H9 (cell line): ENCODE measurements around the gene WDR5. TPM values are rescaled to one million over a fixed set of nuclear protein-coding genes. Genes with fewer than 3 reads are reported as not detected.

Source experiments
- DNase-seq: peaks from one replicate; pipeline ENCODE4 v3.0.0-alpha.2; 2017
- H2AFZ ChIP-seq: one replicate; pipeline ENCODE4 v1.6.1; 2013; ENCODE audit warnings: mild to moderate bottlenecking, low read length, control low read depth, moderate library complexity
- H2AK5ac ChIP-seq: 2 replicates; pipeline ENCODE4 v1.6.1; 2013; ENCODE audit warnings: low read length, control low read depth, mixed read lengths; ENCODE audit not compliant: insufficient read length
- H2BK120ac ChIP-seq: one replicate; pipeline ENCODE4 v1.6.1; 2013; ENCODE audit warnings: low read depth, mild to moderate bottlenecking, low read length, control low read depth, inconsistent platforms; ENCODE audit not compliant: poor library complexity, severe bottlenecking
- H2BK12ac ChIP-seq: 2 replicates; pipeline ENCODE4 v1.6.1; 2013; ENCODE audit warnings: low read length, control low read depth, mixed read lengths, low read depth; ENCODE audit not compliant: insufficient read length
- H2BK15ac ChIP-seq: 2 replicates; pipeline ENCODE4 v1.6.1; 2013; ENCODE audit warnings: low read depth, low read length, control low read depth
- H2BK20ac ChIP-seq: one replicate; pipeline ENCODE4 v1.6.1; 2013; ENCODE audit warnings: low read depth, mild to moderate bottlenecking, low read length, control low read depth, inconsistent platforms; ENCODE audit not compliant: poor library complexity, severe bottlenecking
- H2BK5ac ChIP-seq: 2 replicates; pipeline ENCODE4 v1.6.1; 2013; ENCODE audit warnings: low read length, control low read depth, mixed read lengths; ENCODE audit not compliant: insufficient read length
- H3K14ac ChIP-seq: 2 replicates; pipeline ENCODE4 v1.6.1; 2013; ENCODE audit warnings: low read length, control low read depth; ENCODE audit not compliant: insufficient read depth
- H3K18ac ChIP-seq: 2 replicates; pipeline ENCODE4 v1.6.1; 2013; ENCODE audit warnings: low read depth, mild to moderate bottlenecking, mixed read lengths, low read length, control low read depth; ENCODE audit not compliant: insufficient read length
- H3K23ac ChIP-seq: 2 replicates; pipeline ENCODE4 v1.6.1; 2013; ENCODE audit warnings: low read length, control low read depth, mixed read lengths, low read depth; ENCODE audit not compliant: insufficient read length
- H3K23me2 ChIP-seq: 2 replicates; pipeline ENCODE4 v1.6.1; 2013; ENCODE audit warnings: low read depth, mild to moderate bottlenecking, mixed read lengths, low read length, control low read depth; ENCODE audit not compliant: insufficient read length, poor library complexity, severe bottlenecking
- H3K27ac ChIP-seq: 2 replicates; pipeline ENCODE4 v1.5.1; 2013; ENCODE audit warnings: low read length, control low read depth, mixed read lengths, low read depth; ENCODE audit not compliant: insufficient read length
- H3K27me3 ChIP-seq: 2 replicates; pipeline ENCODE4 v1.6.1; 2013; ENCODE audit warnings: low read length, control low read depth, inconsistent platforms; ENCODE audit not compliant: insufficient read depth
- H3K4ac ChIP-seq: 2 replicates; pipeline ENCODE4 v1.6.1; 2013; ENCODE audit warnings: low read depth, mild to moderate bottlenecking, control low read depth, inconsistent platforms, low read length, moderate library complexity
- H3K4me1 ChIP-seq: 2 replicates; pipeline ENCODE4 v1.6.1; 2013; ENCODE audit warnings: low read length, control low read depth, inconsistent platforms; ENCODE audit not compliant: insufficient read depth
- H3K4me2 ChIP-seq: 2 replicates; pipeline ENCODE4 v1.6.1; 2013; ENCODE audit warnings: low read length, control low read depth, mixed read lengths; ENCODE audit not compliant: insufficient read length, insufficient read depth
- H3K56ac ChIP-seq: 2 replicates; pipeline ENCODE4 v1.6.1; 2013; ENCODE audit warnings: low read depth, mild to moderate bottlenecking, mixed read lengths, low read length, control low read depth; ENCODE audit not compliant: insufficient read length
- H3K79me1 ChIP-seq: 2 replicates; pipeline ENCODE4 v1.6.1; 2013; ENCODE audit warnings: low read depth, mild to moderate bottlenecking, moderate library complexity, low read length, control low read depth, inconsistent platforms; ENCODE audit not compliant: insufficient read depth, poor library complexity, severe bottlenecking
- H3K79me2 ChIP-seq: 2 replicates; pipeline ENCODE4 v1.6.1; 2013; ENCODE audit warnings: low read length, control low read depth, inconsistent platforms; ENCODE audit not compliant: insufficient read depth
- H3K9ac ChIP-seq: 2 replicates; pipeline ENCODE4 v1.6.1; 2013; ENCODE audit warnings: low read length, control low read depth, mixed read lengths; ENCODE audit not compliant: insufficient read length; ENCODE audit errors: extremely low read depth
- H3K9me3 ChIP-seq: one replicate; pipeline ENCODE4 v1.6.1; 2013; ENCODE audit warnings: low read depth, low read length, inconsistent platforms; ENCODE audit not compliant: control insufficient read depth
- H3T11ph ChIP-seq: one replicate; pipeline ENCODE4 v1.6.1; 2013; ENCODE audit warnings: mild to moderate bottlenecking, low read length, control low read depth, inconsistent platforms
- H4K20me1 ChIP-seq: one replicate; pipeline ENCODE4 v1.6.1; 2013; ENCODE audit not compliant: control insufficient read depth, insufficient read length, insufficient read depth
- H4K5ac ChIP-seq: 2 replicates; pipeline ENCODE4 v1.6.1; 2013; ENCODE audit warnings: low read depth, mild to moderate bottlenecking, mixed read lengths, low read length, control low read depth; ENCODE audit not compliant: insufficient read length
- H4K8ac ChIP-seq: replicated peaks from 2 replicates; pipeline ENCODE4 v1.6.1; 2013; ENCODE audit warnings: low read length, control low read depth, mixed read lengths, low read depth; ENCODE audit not compliant: insufficient read length
- H4K91ac ChIP-seq: 2 replicates; pipeline ENCODE4 v1.6.1; 2013; ENCODE audit warnings: low read depth, mild to moderate bottlenecking, moderate library complexity, mixed read lengths, low read length, control low read depth; ENCODE audit not compliant: insufficient read length
- H3K27ac Mint-ChIP-seq, 3 experiments: 2 replicates in 2 of 3; 3 replicates in 1 of 3; pipeline ENCODE4 v1.8.0; 2020 to 2021; ENCODE audit warnings: mixed read lengths in 3 of 3, mild to moderate bottlenecking in 1 of 3, moderate library complexity in 1 of 3
- H3K27me3 Mint-ChIP-seq: 2 replicates; pipeline ENCODE4 v1.8.0; 2021; ENCODE audit warnings: low read depth, mild to moderate bottlenecking, moderate library complexity, mixed read lengths
- H3K36me3 Mint-ChIP-seq, 3 experiments: 2 replicates in 2 of 3; 3 replicates in 1 of 3; pipeline ENCODE4 v1.8.0; 2020 to 2021; ENCODE audit warnings: low read depth in 3 of 3, mixed read lengths in 3 of 3; ENCODE audit not compliant: insufficient read depth in 1 of 3
- H3K4me1 Mint-ChIP-seq, 2 experiments: 2 replicates each; pipeline ENCODE4 v1.8.0; 2020; ENCODE audit warnings: mixed read lengths in 2 of 2
- H3K4me3 Mint-ChIP-seq, 2 experiments: 2 replicates in 1 of 2; 3 replicates in 1 of 2; pipeline ENCODE4 v1.8.0; 2020 to 2021; ENCODE audit warnings: mild to moderate bottlenecking in 2 of 2, mixed read lengths in 2 of 2, moderate library complexity in 1 of 2
- H3K9me3 Mint-ChIP-seq, 2 experiments: 2 replicates in 1 of 2; 3 replicates in 1 of 2; pipeline ENCODE4 v1.8.0; 2020; ENCODE audit warnings: mild to moderate bottlenecking in 2 of 2, mixed read lengths in 2 of 2, moderate library complexity in 1 of 2
- WGBS: extraction: QIAGEN DNeasy Blood & Tissue Kit; methylation state at CpG from one replicate; pipeline ENCODE4 v1.1.7; 2013; ENCODE audit warnings: missing lambda C conversion rate, low lambda C conversion rate, mixed read lengths; ENCODE audit not compliant: insufficient read length; ENCODE audit errors: extremely low coverage; 5-methylcytosine and 5-hydroxymethylcytosine counted together
- total RNA-seq: library from RNA; stranded (reverse); gene quantifications from 2 replicates; pipeline ENCODE4 v1.2.1, GENCODE V29; 2021
- TF ChIP-seq, protein P1 (sequence below): fragments of 200-600 bp; sonication (generic); conservative IDR thresholded peaks from 3 replicates; pipeline ENCODE4 v1.8.0; 2021; ENCODE audit warnings: antibody characterized with exemption, mild to moderate bottlenecking

Gene WDR5
- total RNA-seq, 1 experiment from 2014 or later, result 72.3 TPM

GRCh38 chr9:134125413-134126095 lies 10.3 kb upstream of the WDR5 start:
- no peaks in the 10 kb centered on the region for H3K9me3 ChIP-seq
- H4K5ac ChIP-seq, result no peak overlapping the region
- Mint-ChIP-seq H3K27ac (peak overlapping the region in 1 of 3 experiments; percentile 80; a peak in 2 of 7 replicates), H3K27me3 (no peaks in the 10 kb centered on the region; the same call in none of the 2 replicates), H3K36me3 (no peaks in the 10 kb centered on the region; a peak in 1 of 7 replicates), H3K9me3 (peaks cover 0 to 5% of the 10 kb centered on the region in 2 experiments; a peak in 2 of 5 replicates), H3K4me1 (peaks cover 2 to 11% of the 10 kb centered on the region in 2 experiments), H3K4me3 (no peak overlapping the region)
- H3K27me3 ChIP-seq, result no peaks in the 10 kb centered on the region
- no peak overlapping the region for H3K23ac ChIP-seq
- no peaks in the 10 kb centered on the region for H3K79me2 ChIP-seq
- no peaks in the 10 kb centered on the region for H3K23me2 ChIP-seq
- no peak overlapping the region for H4K8ac ChIP-seq
- H2BK120ac ChIP-seq, result no peak overlapping the region
- no peak overlapping the region for H2BK20ac ChIP-seq
- no CpG with 5 or more reads among the region's 16 CpGs for WGBS
- H3K4ac ChIP-seq, result no peak overlapping the region
- TF ChIP-seq, protein P1, sequence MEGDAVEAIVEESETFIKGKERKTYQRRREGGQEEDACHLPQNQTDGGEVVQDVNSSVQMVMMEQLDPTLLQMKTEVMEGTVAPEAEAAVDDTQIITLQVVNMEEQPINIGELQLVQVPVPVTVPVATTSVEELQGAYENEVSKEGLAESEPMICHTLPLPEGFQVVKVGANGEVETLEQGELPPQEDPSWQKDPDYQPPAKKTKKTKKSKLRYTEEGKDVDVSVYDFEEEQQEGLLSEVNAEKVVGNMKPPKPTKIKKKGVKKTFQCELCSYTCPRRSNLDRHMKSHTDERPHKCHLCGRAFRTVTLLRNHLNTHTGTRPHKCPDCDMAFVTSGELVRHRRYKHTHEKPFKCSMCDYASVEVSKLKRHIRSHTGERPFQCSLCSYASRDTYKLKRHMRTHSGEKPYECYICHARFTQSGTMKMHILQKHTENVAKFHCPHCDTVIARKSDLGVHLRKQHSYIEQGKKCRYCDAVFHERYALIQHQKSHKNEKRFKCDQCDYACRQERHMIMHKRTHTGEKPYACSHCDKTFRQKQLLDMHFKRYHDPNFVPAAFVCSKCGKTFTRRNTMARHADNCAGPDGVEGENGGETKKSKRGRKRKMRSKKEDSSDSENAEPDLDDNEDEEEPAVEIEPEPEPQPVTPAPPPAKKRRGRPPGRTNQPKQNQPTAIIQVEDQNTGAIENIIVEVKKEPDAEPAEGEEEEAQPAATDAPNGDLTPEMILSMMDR, result no peak
- no peak overlapping the region for H3K27ac ChIP-seq
- no peak for DNase-seq
- no peak overlapping the region for H3K4me2 ChIP-seq
- no peak overlapping the region for H3T11ph ChIP-seq
- no peak overlapping the region for H2AFZ ChIP-seq
- H3K18ac ChIP-seq, result no peak overlapping the region
- no peaks in the 10 kb centered on the region for H4K20me1 ChIP-seq
- no peak overlapping the region for H3K14ac ChIP-seq
- peak overlapping the region; percentile 8 for H2AK5ac ChIP-seq
- H2BK5ac ChIP-seq, result no peak overlapping the region
- H4K91ac ChIP-seq, result peak overlapping the region; percentile 79
- H2BK12ac ChIP-seq, result no peak overlapping the region
- no peaks in the 10 kb centered on the region for H3K79me1 ChIP-seq
- peak overlapping the region; percentile 37; the same call in 1 of the 2 replicates for H2BK15ac ChIP-seq
- no peak overlapping the region for H3K9ac ChIP-seq
- no peaks in the 10 kb centered on the region for H3K4me1 ChIP-seq
- no peak overlapping the region for H3K56ac ChIP-seq
